Measurements from ENCODE around the gene C1GALT1.
A peak's percentile ranks its signal among the peaks of the same experiment; 100 is the strongest.

Gene C1GALT1

GRCh38 chr7:7212612-7213011, 30.3 kb downstream of the C1GALT1 start:
- no peak overlapping the region for H3K4me3 ChIP-seq (ENCODE audit: control insufficient read depth, low read depth, low read length)
- DNase-seq (ENCODE audit: low read depth): no peak
- TF ChIP-seq CTCF (IDR thresholded peaks at IDR 0.05; ENCODE audit: control insufficient read depth, insufficient read depth, low read depth, low read length, missing control alignments): no peak

- no peak overlapping the region for H3K4me3 ChIP-seq (ENCODE audit: control insufficient read depth, low read depth, low read length)
- no peak for TF ChIP-seq CTCF (IDR thresholded peaks at IDR 0.05; ENCODE audit: control insufficient read depth, insufficient read depth, low read depth, low read length, missing control alignments)
- no peak for DNase-seq (ENCODE audit: low read depth)
Observed at GRCh38 chr7:7214398-7215347, 32.3 kb downstream of the C1GALT1 start.

- no peak for DNase-seq (ENCODE audit: low read depth)
- H3K4me3 ChIP-seq (ENCODE audit: control insufficient read depth, low read depth, low read length): no peak overlapping the region
- TF ChIP-seq CTCF (IDR thresholded peaks at IDR 0.05; ENCODE audit: control insufficient read depth, insufficient read depth, low read depth, low read length, missing control alignments): no peak
Observed at GRCh38 chr7:7216279-7216678, 33.9 kb downstream of the C1GALT1 start.

GRCh38 chr7:7219216-7219615, 36.9 kb downstream of the C1GALT1 start:
- TF ChIP-seq CTCF (IDR thresholded peaks at IDR 0.05; ENCODE audit: control insufficient read depth, insufficient read depth, low read depth, low read length, missing control alignments): no peak
- H3K4me3 ChIP-seq (ENCODE audit: control insufficient read depth, low read depth, low read length): no peak overlapping the region
- DNase-seq (ENCODE audit: low read depth): no peak

- no peak for DNase-seq (ENCODE audit: low read depth)
- no peak for TF ChIP-seq CTCF (IDR thresholded peaks at IDR 0.05; ENCODE audit: control insufficient read depth, insufficient read depth, low read depth, low read length, missing control alignments)
Observed at GRCh38 chr7:7220821-7221220, 38.5 kb downstream of the C1GALT1 start.

GRCh38 chr7:7221599-7222038, 39.3 kb downstream of the C1GALT1 start:
- no peak overlapping the region for H3K4me3 ChIP-seq (ENCODE audit: control insufficient read depth, low read depth, low read length)
- no peak for TF ChIP-seq CTCF (IDR thresholded peaks at IDR 0.05; ENCODE audit: control insufficient read depth, insufficient read depth, low read depth, low read length, missing control alignments)
- DNase-seq (ENCODE audit: low read depth): peak; percentile 49

More at GRCh38 chr7:7220821-7221220, 38.5 kb downstream of the C1GALT1 start:
- no peak overlapping the region for H3K4me3 ChIP-seq (ENCODE audit: control insufficient read depth, low read depth, low read length)

Data from AG09309 (cell line).